Measurements from ENCODE around the gene TREM2. TPM values are rescaled to one million over a fixed set of nuclear protein-coding genes. Genes with fewer than 3 reads are reported as not detected.

TREM2 gene
- total and polyA plus RNA-seq, 2 of the 8 experiments (the other 6 are each of a cell fraction or from before 2014, with no cell fraction given): 0.20 TPM; not detected in 1

- H3K79me2 ChIP-seq (ENCODE audit: control insufficient read depth in 1 of 2, insufficient read depth in 2 of 2, low read length in 2 of 2): no peaks in the 10 kb centered on the region
- H3K9me3 ChIP-seq (ENCODE audit: insufficient read depth in 2 of 2, low read depth in 1 of 2, low read length in 1 of 2): no peaks in the 10 kb centered on the region
- FAIRE-seq: no peak
- H3K23ac ChIP-seq (ENCODE audit: insufficient read length): no peak overlapping the region
- H4K20me1 ChIP-seq (replicated peaks in 1 of 2; ENCODE audit: control insufficient read depth in 1 of 2, insufficient read depth in 2 of 2, low read length in 2 of 2): no peaks in the 10 kb centered on the region
- no peak overlapping the region for H3K18ac ChIP-seq (ENCODE audit: extremely low read depth, low read length)
- H2BK5ac ChIP-seq (ENCODE audit: low read depth, low read length): no peak overlapping the region
- no peak overlapping the region for H3K4ac ChIP-seq (replicated peaks; ENCODE audit: insufficient read length, low read depth, low read length)
- CTCF ChIA-PET (ENCODE audit: partially characterized antibody): interaction anchor here (1.0 to 1.9 kb wide), 4 partner anchors 11 to 55 kb away, joined by 5 to 10 read pairs (median 6); no protein-coding TSS in a partner anchor
- no peak overlapping the region for H4K5ac ChIP-seq (ENCODE audit: insufficient read length, low read depth, low read length)
- no peak overlapping the region for H2BK15ac ChIP-seq (ENCODE audit: low read length)
- H3K9ac ChIP-seq (replicated peaks in 1 of 4; ENCODE audit: extremely low read depth in 1 of 4, low read depth in 3 of 4, low read length in 3 of 4): no peak overlapping the region
- H2AK5ac ChIP-seq (ENCODE audit: low read depth, low read length): no peak overlapping the region
- no peaks in the 10 kb centered on the region for H3K23me2 ChIP-seq (ENCODE audit: low read depth, low read length)
- H3K27me3 ChIP-seq (replicated peaks in 1 of 4; ENCODE audit: control insufficient read depth in 3 of 4, extremely low read depth in 1 of 4, insufficient read depth in 3 of 4, low read length in 3 of 4): no peaks in the 10 kb centered on the region
- H3K36me3 ChIP-seq (ENCODE audit: control insufficient read depth in 2 of 4, insufficient read depth in 4 of 4, low read length in 3 of 4): no peaks in the 10 kb centered on the region; a peak in 1 of 8 replicates
- DNase-seq (ENCODE audit: low read depth in 1 of 2, low spot score in 2 of 2): no peak
- H3K14ac ChIP-seq (ENCODE audit: insufficient read length): no peak overlapping the region
- POLR2A ChIA-PET (ENCODE audit: partially characterized antibody): no interaction called here
- no peak overlapping the region for H2BK120ac ChIP-seq (replicated peaks; ENCODE audit: low read depth, low read length)
- H3K4me1 ChIP-seq (replicated peaks in 1 of 4; ENCODE audit: control insufficient read depth in 3 of 4, insufficient read depth in 4 of 4, low read length in 3 of 4): no peaks in the 10 kb centered on the region; a peak in 1 of 7 replicates
- no peak overlapping the region for H2BK12ac ChIP-seq (ENCODE audit: low read depth, low read length)
- H3K4me2 ChIP-seq (ENCODE audit: insufficient read depth in 1 of 2, low read depth in 2 of 2, low read length in 2 of 2): no peak overlapping the region
- H2AFZ ChIP-seq (ENCODE audit: low read length): no peak overlapping the region
- H3K27ac ChIP-seq (ENCODE audit: low read depth, low read length): no peak overlapping the region
- no peaks in the 10 kb centered on the region for H3K79me1 ChIP-seq (ENCODE audit: low read depth, low read length)
- H3K4me3 ChIP-seq (ENCODE audit: extremely low read depth in 1 of 4, insufficient read depth in 2 of 4, low read depth in 3 of 4, low read length in 4 of 4): no peak overlapping the region
- no peak overlapping the region for H2BK20ac ChIP-seq (ENCODE audit: low read length)
- no peak overlapping the region for H3K56ac ChIP-seq (replicated peaks; ENCODE audit: insufficient read length, low read depth, low read length)
- no peak overlapping the region for H4K8ac ChIP-seq (ENCODE audit: extremely low read depth, insufficient read depth, low read length)
- no peak overlapping the region for H4K91ac ChIP-seq (replicated peaks; ENCODE audit: insufficient read length, low read length)
- TF ChIP-seq, protein P1, sequence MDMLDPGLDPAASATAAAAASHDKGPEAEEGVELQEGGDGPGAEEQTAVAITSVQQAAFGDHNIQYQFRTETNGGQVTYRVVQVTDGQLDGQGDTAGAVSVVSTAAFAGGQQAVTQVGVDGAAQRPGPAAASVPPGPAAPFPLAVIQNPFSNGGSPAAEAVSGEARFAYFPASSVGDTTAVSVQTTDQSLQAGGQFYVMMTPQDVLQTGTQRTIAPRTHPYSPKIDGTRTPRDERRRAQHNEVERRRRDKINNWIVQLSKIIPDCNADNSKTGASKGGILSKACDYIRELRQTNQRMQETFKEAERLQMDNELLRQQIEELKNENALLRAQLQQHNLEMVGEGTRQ (IDR thresholded peaks at IDR 0.05; ENCODE audit: low read length): no peak
- no peak for TF ChIP-seq JUN (IDR thresholded peaks at IDR 0.05; ENCODE audit: low read depth, low read length)
- TF ChIP-seq EZH2 (IDR thresholded peaks at IDR 0.05; ENCODE audit: low read depth, low read length, severe bottlenecking): no peak
- no peak for TF ChIP-seq TBP (IDR thresholded peaks at IDR 0.05; ENCODE audit: low read depth, low read length)
- TF ChIP-seq SP1 (IDR thresholded peaks at IDR 0.05; ENCODE audit: low read depth, low read length): no peak
- TF ChIP-seq TAF7 (optimal IDR thresholded peaks at IDR 0.05; ENCODE audit: borderline replicate concordance, low read depth, low read length): no peak
- TF ChIP-seq SIRT6 (IDR thresholded peaks at IDR 0.05; ENCODE audit: low read length): no peak
- TF ChIP-seq RBBP5 (IDR thresholded peaks at IDR 0.05; ENCODE audit: borderline replicate concordance, low read depth, low read length): no peak
- no peak for TF ChIP-seq BACH1 (IDR thresholded peaks at IDR 0.05; ENCODE audit: low read length)
- no peak for TF ChIP-seq E2F6 (IDR thresholded peaks at IDR 0.05)
- TF ChIP-seq BCL11A (IDR thresholded peaks at IDR 0.05; ENCODE audit: low read depth in 2 of 2, low read length in 2 of 2): no peak
- no peak for TF ChIP-seq POLR2AphosphoS5 (IDR thresholded peaks at IDR 0.05; ENCODE audit: low read depth, low read length)
- no peak for TF ChIP-seq KDM4A (IDR thresholded peaks at IDR 0.05; ENCODE audit: low read depth, low read length, severe bottlenecking)
- TF ChIP-seq RNF2 (IDR thresholded peaks at IDR 0.05; ENCODE audit: borderline replicate concordance, low read depth, low read length, missing control alignments, poor library complexity, severe bottlenecking): no peak
Observed at GRCh38 chr6:41136911-41137310, 26.0 kb downstream of the TREM2 start.
